GM12878 (cell line): ENCODE results near the gene MGAT1. TPM values are rescaled to one million over a fixed set of nuclear protein-coding genes. Genes with fewer than 3 reads are reported as not detected.

ENCODE experiments used
- CEBPB ChIP-seq, 2 experiments: fragments of 150-350 bp in 1 of 2; IDR thresholded peaks; 2 replicates each; pipeline ENCODE4 v1.6.1; 2012 to 2014; ENCODE audit warnings: low read depth in 2 of 2, low read length in 2 of 2, borderline replicate concordance in 1 of 2, inconsistent platforms in 1 of 2
- CHD4 ChIP-seq: fragments of 200-600 bp; sonication (generic); IDR thresholded peaks from 2 replicates; pipeline ENCODE4 v1.6.1; 2016; ENCODE audit warnings: mild to moderate bottlenecking
- CREB1 ChIP-seq: IDR thresholded peaks from 2 replicates; pipeline ENCODE4 v1.6.1; 2012; ENCODE audit warnings: low read depth, mild to moderate bottlenecking, inconsistent platforms
- EZH2 ChIP-seq: IDR thresholded peaks from 2 replicates; pipeline ENCODE4 v1.6.1; 2012; ENCODE audit warnings: low read depth, mild to moderate bottlenecking, control low read depth, inconsistent platforms, low read length, borderline replicate concordance; ENCODE audit not compliant: control insufficient read depth
- FOXM1 ChIP-seq: IDR thresholded peaks from 2 replicates; pipeline ENCODE4 v1.6.1; 2012; ENCODE audit warnings: low read depth, mild to moderate bottlenecking, inconsistent platforms, low read length, moderate library complexity
- HDAC2 ChIP-seq: fragments of 200-600 bp; sonication (generic); IDR thresholded peaks from 2 replicates; pipeline ENCODE4 v1.6.1; 2017
- IKZF2 ChIP-seq, 2 experiments: fragments of 450-650 bp; IDR thresholded peaks; 2 replicates each; pipeline ENCODE4 v1.6.1; 2017; ENCODE audit warnings: mild to moderate bottlenecking in 2 of 2, moderate library complexity in 2 of 2
- MTA2 ChIP-seq: fragments of 450-650 bp; IDR thresholded peaks from 2 replicates; pipeline ENCODE4 v1.6.1; 2016; ENCODE audit warnings: low read depth, mild to moderate bottlenecking, moderate library complexity
- PAX8 ChIP-seq: fragments of 450-650 bp; IDR thresholded peaks from 2 replicates; pipeline ENCODE4 v1.6.1; 2017; ENCODE audit warnings: mild to moderate bottlenecking, moderate library complexity
- RAD51 ChIP-seq: fragments of 450-650 bp; IDR thresholded peaks from 2 replicates; pipeline ENCODE4 v1.6.1; 2016; ENCODE audit warnings: moderate library complexity, mild to moderate bottlenecking, inconsistent platforms
- RELA ChIP-seq: fragments of 450-650 bp; IDR thresholded peaks from 2 replicates; pipeline ENCODE4 v1.8.0; 2014; ENCODE audit warnings: borderline replicate concordance; ENCODE audit not compliant: partially characterized antibody
- RFX5 ChIP-seq: IDR thresholded peaks from 2 replicates; pipeline ENCODE4 v1.6.1; 2011; ENCODE audit warnings: low read depth, low read length, improper control_type of control experiment
- SMARCA5 ChIP-seq: fragments of 450-650 bp; IDR thresholded peaks from 2 replicates; pipeline ENCODE4 v1.6.1; 2017; ENCODE audit warnings: mild to moderate bottlenecking
- TBL1XR1 ChIP-seq: IDR thresholded peaks from 2 replicates; pipeline ENCODE4 v1.6.1; 2012; ENCODE audit warnings: low read depth, low read length, improper control_type of control experiment
- WRNIP1 ChIP-seq: IDR thresholded peaks from 2 replicates; pipeline ENCODE4 v1.6.1; 2011; ENCODE audit warnings: low read depth, low read length, improper control_type of control experiment, borderline replicate concordance
- ZZZ3 ChIP-seq: IDR thresholded peaks from 2 replicates; pipeline ENCODE4 v1.6.1; 2011; ENCODE audit warnings: low read depth; ENCODE audit not compliant: control insufficient read depth, insufficient read length
- polyA plus RNA-seq, 11 experiments: library from polyadenylated mRNA; depleted of rRNA in 4 of 11; unstranded in 6 of 11; stranded (reverse) in 5 of 11; fragments of >200 nt; fragmentation: Nextera tagmentation in 4 of 11; fragmentation: Illumina TruSeq in 1 of 11; extraction: Ambion mirVana in 4 of 11; extraction: Trizol in 1 of 11; gene quantifications; 1 replicate in 1 of 11; 2 replicates in 10 of 11; pipeline versions ENCODE4 v1.2.1 to v1.2.3, GENCODE V29; 2011 to 2016; ENCODE audit warnings: inconsistent platforms in 2 of 11, missing spikeins in 2 of 11, low read depth in 1 of 11
- total RNA-seq, 4 experiments: library from RNA; depleted of rRNA in 3 of 4; stranded (reverse); fragments of >200 nt in 3 of 4; fragmentation: Illumina TruSeq in 1 of 4; extraction: Trizol in 1 of 4; gene quantifications; 2 replicates each; pipeline versions ENCODE4 v1.2.1 to v1.2.3, GENCODE V29; 2013 to 2021
- TF ChIP-seq, protein P1 (sequence below): fragments of 450-650 bp; IDR thresholded peaks from 2 replicates; pipeline ENCODE4 v1.6.1; 2017; ENCODE audit warnings: mild to moderate bottlenecking
- TF ChIP-seq, protein P2 (sequence below): fragments of 450-650 bp; IDR thresholded peaks from 2 replicates; pipeline ENCODE4 v1.6.1; 2017; ENCODE audit warnings: antibody characterized with exemption, mild to moderate bottlenecking, moderate library complexity
- TF ChIP-seq, protein P3 (sequence below): IDR thresholded peaks from 2 replicates; pipeline ENCODE4 v1.6.1; 2011; ENCODE audit warnings: low read depth, low read length, improper control_type of control experiment, borderline replicate concordance
- TF ChIP-seq, protein P4 (sequence below): IDR thresholded peaks from 2 replicates; pipeline ENCODE4 v1.6.1; 2012; ENCODE audit warnings: low read depth, low read length, improper control_type of control experiment
- TF ChIP-seq, protein P5 (sequence below): fragments of 450-650 bp; IDR thresholded peaks from 2 replicates; pipeline ENCODE4 v1.6.1; 2018; ENCODE audit warnings: mild to moderate bottlenecking, low read depth, moderate library complexity; ENCODE audit not compliant: partially characterized antibody

Gene MGAT1
- total and polyA plus RNA-seq, 10 of the 15 experiments (the other 5 are each of a cell fraction or from before 2014, with no cell fraction given) = 3.1 to 88.4 (median 62.7) TPM

DNA sequence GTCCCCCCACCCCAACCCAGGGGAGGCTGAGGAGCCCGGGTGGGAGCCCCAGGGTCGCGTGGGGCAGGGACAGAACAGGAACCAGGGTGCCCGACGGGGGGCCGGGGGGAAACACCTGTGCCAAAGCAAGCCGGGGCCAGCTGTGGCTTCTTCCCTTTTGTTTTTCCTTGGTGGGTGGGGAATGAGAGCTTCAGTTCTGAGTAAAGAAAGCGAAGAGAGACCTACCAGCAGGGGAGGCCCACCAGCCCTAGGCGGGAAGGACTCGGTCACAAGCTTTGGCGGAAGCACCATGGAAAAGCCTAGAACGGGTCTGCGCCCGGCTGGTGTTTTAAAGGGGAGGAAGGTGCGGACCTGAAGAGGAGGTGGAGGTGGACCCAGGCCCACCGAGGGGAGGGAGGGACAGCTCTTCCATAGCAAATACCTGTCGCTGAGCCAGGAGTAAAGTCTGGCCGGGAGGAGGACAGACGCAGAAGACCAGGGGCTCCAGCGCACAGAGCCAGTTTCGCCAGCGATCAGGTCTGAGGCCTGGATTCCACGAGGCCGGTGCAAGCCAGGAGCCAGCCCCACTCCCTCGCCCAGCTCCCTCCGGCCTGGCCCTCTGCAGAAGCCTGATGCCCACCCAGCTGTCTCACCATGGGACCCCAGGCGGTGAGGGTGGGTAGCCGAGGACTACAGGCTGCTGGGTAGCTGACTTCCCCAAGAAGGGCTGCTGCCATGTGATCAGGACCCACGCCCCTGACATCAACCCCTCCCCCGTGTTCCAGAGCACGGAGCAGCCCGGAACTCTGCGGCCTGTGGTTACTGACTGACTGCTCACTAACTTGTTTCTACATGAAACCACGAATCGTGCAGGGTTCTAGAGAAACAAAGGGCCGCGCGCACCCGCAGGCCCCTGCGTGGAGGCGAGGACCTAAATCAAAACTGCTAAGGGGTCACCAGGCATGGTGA, 849 bp upstream of the MGAT1 start (continued):
- TF ChIP-seq CREB1 (no peak), EZH2 (no peak), IKZF2 (IDR thresholded peaks at IDR 0.05) (peak; percentile 85 to 87), RAD51 (peak; percentile 87), RFX5 (no peak), CEBPB (IDR thresholded peaks at IDR 0.05; ENCODE audit: borderline replicate concordance in 1 of 2, low read depth in 2 of 2, low read length in 2 of 2) (no peak), PAX8 (no peak), CHD4 (no peak), WRNIP1 (no peak), TBL1XR1 (peak; percentile 77; the same call in 1 of the 2 replicates), HDAC2 (peak; percentile 39; the same call in 1 of the 2 replicates), RELA (no peak), MTA2 (peak; percentile 81; the same call in 1 of the 2 replicates), SMARCA5 (no peak), ZZZ3 (no peak), FOXM1 (no peak)
- TF ChIP-seq, protein P1, sequence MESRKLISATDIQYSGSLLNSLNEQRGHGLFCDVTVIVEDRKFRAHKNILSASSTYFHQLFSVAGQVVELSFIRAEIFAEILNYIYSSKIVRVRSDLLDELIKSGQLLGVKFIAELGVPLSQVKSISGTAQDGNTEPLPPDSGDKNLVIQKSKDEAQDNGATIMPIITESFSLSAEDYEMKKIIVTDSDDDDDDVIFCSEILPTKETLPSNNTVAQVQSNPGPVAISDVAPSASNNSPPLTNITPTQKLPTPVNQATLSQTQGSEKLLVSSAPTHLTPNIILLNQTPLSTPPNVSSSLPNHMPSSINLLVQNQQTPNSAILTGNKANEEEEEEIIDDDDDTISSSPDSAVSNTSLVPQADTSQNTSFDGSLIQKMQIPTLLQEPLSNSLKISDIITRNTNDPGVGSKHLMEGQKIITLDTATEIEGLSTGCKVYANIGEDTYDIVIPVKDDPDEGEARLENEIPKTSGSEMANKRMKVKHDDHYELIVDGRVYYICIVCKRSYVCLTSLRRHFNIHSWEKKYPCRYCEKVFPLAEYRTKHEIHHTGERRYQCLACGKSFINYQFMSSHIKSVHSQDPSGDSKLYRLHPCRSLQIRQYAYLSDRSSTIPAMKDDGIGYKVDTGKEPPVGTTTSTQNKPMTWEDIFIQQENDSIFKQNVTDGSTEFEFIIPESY = no peak
- TF ChIP-seq, protein P2, sequence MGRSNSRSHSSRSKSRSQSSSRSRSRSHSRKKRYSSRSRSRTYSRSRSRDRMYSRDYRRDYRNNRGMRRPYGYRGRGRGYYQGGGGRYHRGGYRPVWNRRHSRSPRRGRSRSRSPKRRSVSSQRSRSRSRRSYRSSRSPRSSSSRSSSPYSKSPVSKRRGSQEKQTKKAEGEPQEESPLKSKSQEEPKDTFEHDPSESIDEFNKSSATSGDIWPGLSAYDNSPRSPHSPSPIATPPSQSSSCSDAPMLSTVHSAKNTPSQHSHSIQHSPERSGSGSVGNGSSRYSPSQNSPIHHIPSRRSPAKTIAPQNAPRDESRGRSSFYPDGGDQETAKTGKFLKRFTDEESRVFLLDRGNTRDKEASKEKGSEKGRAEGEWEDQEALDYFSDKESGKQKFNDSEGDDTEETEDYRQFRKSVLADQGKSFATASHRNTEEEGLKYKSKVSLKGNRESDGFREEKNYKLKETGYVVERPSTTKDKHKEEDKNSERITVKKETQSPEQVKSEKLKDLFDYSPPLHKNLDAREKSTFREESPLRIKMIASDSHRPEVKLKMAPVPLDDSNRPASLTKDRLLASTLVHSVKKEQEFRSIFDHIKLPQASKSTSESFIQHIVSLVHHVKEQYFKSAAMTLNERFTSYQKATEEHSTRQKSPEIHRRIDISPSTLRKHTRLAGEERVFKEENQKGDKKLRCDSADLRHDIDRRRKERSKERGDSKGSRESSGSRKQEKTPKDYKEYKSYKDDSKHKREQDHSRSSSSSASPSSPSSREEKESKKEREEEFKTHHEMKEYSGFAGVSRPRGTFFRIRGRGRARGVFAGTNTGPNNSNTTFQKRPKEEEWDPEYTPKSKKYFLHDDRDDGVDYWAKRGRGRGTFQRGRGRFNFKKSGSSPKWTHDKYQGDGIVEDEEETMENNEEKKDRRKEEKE = no peak
- TF ChIP-seq, protein P3, sequence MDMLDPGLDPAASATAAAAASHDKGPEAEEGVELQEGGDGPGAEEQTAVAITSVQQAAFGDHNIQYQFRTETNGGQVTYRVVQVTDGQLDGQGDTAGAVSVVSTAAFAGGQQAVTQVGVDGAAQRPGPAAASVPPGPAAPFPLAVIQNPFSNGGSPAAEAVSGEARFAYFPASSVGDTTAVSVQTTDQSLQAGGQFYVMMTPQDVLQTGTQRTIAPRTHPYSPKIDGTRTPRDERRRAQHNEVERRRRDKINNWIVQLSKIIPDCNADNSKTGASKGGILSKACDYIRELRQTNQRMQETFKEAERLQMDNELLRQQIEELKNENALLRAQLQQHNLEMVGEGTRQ = peak; percentile 65
- TF ChIP-seq, protein P4, sequence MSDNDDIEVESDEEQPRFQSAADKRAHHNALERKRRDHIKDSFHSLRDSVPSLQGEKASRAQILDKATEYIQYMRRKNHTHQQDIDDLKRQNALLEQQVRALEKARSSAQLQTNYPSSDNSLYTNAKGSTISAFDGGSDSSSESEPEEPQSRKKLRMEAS = peak; percentile 90
- TF ChIP-seq, protein P5, sequence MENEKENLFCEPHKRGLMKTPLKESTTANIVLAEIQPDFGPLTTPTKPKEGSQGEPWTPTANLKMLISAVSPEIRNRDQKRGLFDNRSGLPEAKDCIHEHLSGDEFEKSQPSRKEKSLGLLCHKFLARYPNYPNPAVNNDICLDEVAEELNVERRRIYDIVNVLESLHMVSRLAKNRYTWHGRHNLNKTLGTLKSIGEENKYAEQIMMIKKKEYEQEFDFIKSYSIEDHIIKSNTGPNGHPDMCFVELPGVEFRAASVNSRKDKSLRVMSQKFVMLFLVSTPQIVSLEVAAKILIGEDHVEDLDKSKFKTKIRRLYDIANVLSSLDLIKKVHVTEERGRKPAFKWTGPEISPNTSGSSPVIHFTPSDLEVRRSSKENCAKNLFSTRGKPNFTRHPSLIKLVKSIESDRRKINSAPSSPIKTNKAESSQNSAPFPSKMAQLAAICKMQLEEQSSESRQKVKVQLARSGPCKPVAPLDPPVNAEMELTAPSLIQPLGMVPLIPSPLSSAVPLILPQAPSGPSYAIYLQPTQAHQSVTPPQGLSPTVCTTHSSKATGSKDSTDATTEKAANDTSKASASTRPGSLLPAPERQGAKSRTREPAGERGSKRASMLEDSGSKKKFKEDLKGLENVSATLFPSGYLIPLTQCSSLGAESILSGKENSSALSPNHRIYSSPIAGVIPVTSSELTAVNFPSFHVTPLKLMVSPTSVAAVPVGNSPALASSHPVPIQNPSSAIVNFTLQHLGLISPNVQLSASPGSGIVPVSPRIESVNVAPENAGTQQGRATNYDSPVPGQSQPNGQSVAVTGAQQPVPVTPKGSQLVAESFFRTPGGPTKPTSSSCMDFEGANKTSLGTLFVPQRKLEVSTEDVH = no peak
